LHCN-M2 (cell line): ENCODE measurements around the gene KLHL3. TPM values are rescaled to one million over a fixed set of nuclear protein-coding genes. Genes with fewer than 3 reads are reported as not detected.

ENCODE experiments used
- DNase-seq: peaks from one replicate; pipeline ENCODE4 v3.0.0-alpha.2; 2012; ENCODE audit warnings: low read depth
- total RNA-seq: library from RNA; depleted of rRNA; stranded (reverse); fragments of >200 nt; gene quantifications from 2 replicates; pipeline ENCODE4 v1.2.3, GENCODE V29; 2014; rRNA removed

Gene KLHL3
- total RNA-seq, 1 experiment from 2014 or later = 0.34 TPM

GRCh38 chr5:137583129-137583528 lies 152.8 kb downstream of the KLHL3 start:
- DNase-seq = no peak

- no peak for DNase-seq
Measured at GRCh38 chr5:137582218-137582617, 153.7 kb downstream of the KLHL3 start.

- no peak for DNase-seq
Measured at GRCh38 chr5:137581776-137582175, 154.1 kb downstream of the KLHL3 start.

GRCh38 chr5:137580030-137580429 lies 155.9 kb downstream of the KLHL3 start:
- DNase-seq = no peak

- DNase-seq = peak; percentile 50
Measured at GRCh38 chr5:137575847-137576246, 160.0 kb downstream of the KLHL3 start.

GRCh38 chr5:137575211-137575610 lies 160.7 kb downstream of the KLHL3 start:
- DNase-seq = no peak

GRCh38 chr5:137573376-137573775 lies 162.5 kb downstream of the KLHL3 start:
- DNase-seq = no peak

GRCh38 chr5:137572042-137572695 lies 163.7 kb downstream of the KLHL3 start:
- peak; percentile 9 for DNase-seq

- DNase-seq = no peak
Measured at GRCh38 chr5:137570070-137570469, 165.8 kb downstream of the KLHL3 start.

Other genes with a start within 250 kb of the KLHL3 start
- gene SPOCK1, start 236.8 kb downstream of the KLHL3 start, total RNA-seq = 23.2 and 31.4 TPM in 2 replicates
- gene HNRNPA0, start 18.3 kb upstream of the KLHL3 start, total RNA-seq = 10.1 and 12.7 TPM in 2 replicates
- 0.46 TPM in 1 of 2 replicates, not detected in the other for gene MYOT, start 131.8 kb upstream of the KLHL3 start, total RNA-seq
- gene PKD2L2, start 153.4 kb upstream of the KLHL3 start, total RNA-seq = not detected in 2 replicates